Suprapubic skin (tissue), 4 donors: ENCODE measurements around the gene ITPKC. TPM values are rescaled to one million over a fixed set of nuclear protein-coding genes. Genes with fewer than 3 reads are reported as not detected.
"Not testable (repeated sequence)": the region's sequence is repeated elsewhere in the genome, so short reads cannot be mapped to it uniquely, and the experiment has no call there.

Experiments
- DNase-seq, 2 donors: peaks; one replicate each; pipeline ENCODE4 v3.0.0-alpha.2; 2019; ENCODE audit warnings: low spot score in 2 of 2
- H3K27ac ChIP-seq: fragments of 200-600 bp; sonication (generic); one replicate; pipeline ENCODE4 v1.5.1; 2019
- H3K27me3 ChIP-seq: fragments of 200-600 bp; sonication (generic); one replicate; pipeline ENCODE4 v1.5.1; 2019
- H3K36me3 ChIP-seq: fragments of 200-600 bp; sonication (generic); one replicate; pipeline ENCODE4 v1.5.1; 2019
- H3K4me1 ChIP-seq: fragments of 200-600 bp; sonication (generic); one replicate; pipeline ENCODE4 v1.5.1; 2019
- H3K4me3 ChIP-seq: fragments of 200-600 bp; sonication (generic); one replicate; pipeline ENCODE4 v1.5.1; 2019; ENCODE audit warnings: mild to moderate bottlenecking
- H3K9me3 ChIP-seq: fragments of 200-600 bp; sonication (generic); one replicate; pipeline ENCODE4 v1.5.1; 2019
- EP300 ChIP-seq: sonication (generic); formaldehyde crosslinking; IDR thresholded peaks from one replicate; pipeline ENCODE4 v1.6.1; 2017; ENCODE audit warnings: antibody characterized with exemption
- POLR2A ChIP-seq, 2 donors: fragments of 450-650 bp; IDR thresholded peaks; one replicate each; pipeline ENCODE4 v1.6.1; 2017; ENCODE audit warnings: antibody characterized with exemption in 2 of 2, mild to moderate bottlenecking in 2 of 2, moderate library complexity in 2 of 2
- POLR2AphosphoS5 ChIP-seq, 3 donors: sonication (generic); formaldehyde crosslinking; IDR thresholded peaks; one replicate each; pipeline ENCODE4 v1.6.1; 2017; ENCODE audit warnings: antibody characterized with exemption in 3 of 3
- WGBS: methylation state at CpG from one replicate; pipeline ENCODE4 v1.1.5; 2018; 5-methylcytosine and 5-hydroxymethylcytosine counted together
- total RNA-seq, 4 donors: library from RNA; depleted of rRNA; stranded (reverse); fragments of >200 nt; gene quantifications; one replicate each; pipeline ENCODE4 v1.1.0, GENCODE V29; 2016
- TF ChIP-seq, protein P1 (sequence below), 2 donors: fragments of 200-600 bp in 1 of 2; fragments of 450-650 bp in 1 of 2; sonication (generic) in 1 of 2; IDR thresholded peaks; one replicate each; pipeline ENCODE4 v1.5.1; 2016 to 2019; ENCODE audit warnings: antibody characterized with exemption in 2 of 2, mild to moderate bottlenecking in 1 of 2, moderate library complexity in 1 of 2

ITPKC gene
- total RNA-seq, 4 donors from 2014 or later = 52.9 to 93.8 (median 70.9) TPM

DNA sequence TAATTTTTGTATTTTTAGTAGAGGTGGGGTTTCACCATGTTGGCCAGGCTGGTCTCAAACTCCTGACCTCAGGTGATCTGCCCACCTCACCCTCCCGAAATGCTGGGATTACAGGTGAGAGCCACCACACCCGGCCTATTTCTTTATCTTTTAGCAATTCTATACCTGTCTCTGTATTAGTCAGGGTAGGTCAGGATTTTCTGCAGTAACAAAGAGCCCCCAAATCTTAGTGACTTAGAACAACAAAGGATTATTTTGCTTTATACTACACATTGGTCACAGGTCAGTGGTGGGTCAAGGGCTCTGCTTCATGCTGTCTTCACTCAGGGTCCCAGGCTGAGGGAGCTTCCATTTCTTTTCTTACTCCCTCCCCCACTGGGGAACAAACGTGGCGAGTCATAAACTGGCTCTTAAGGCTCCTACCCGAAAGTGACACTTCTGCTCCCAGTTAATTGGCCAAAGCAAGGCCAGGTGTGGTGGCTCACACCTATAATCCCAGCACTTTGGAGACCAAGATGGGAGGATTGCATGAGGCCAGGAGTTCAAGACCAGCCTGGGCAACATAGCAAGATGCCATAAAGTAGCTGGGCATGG lies 6.8 kb downstream of the ITPKC start:
- Histone ChIP-seq H3K9me3 (no peaks in the 10 kb centered on the region), H3K27me3 (no peaks in the 10 kb centered on the region), H3K4me3 (no peak overlapping the region), H3K27ac (no peak overlapping the region), H3K4me1 (peaks cover 40% of the 10 kb centered on the region), H3K36me3 (peaks cover 52% of the 10 kb centered on the region)
- WGBS = 87% methylated on average over 5 of the region's 5 CpGs
- TF ChIP-seq EP300 (no peak), POLR2A (IDR thresholded peaks at IDR 0.05) (no peak), POLR2AphosphoS5 (IDR thresholded peaks at IDR 0.05) (no peak)
- TF ChIP-seq, protein P1, sequence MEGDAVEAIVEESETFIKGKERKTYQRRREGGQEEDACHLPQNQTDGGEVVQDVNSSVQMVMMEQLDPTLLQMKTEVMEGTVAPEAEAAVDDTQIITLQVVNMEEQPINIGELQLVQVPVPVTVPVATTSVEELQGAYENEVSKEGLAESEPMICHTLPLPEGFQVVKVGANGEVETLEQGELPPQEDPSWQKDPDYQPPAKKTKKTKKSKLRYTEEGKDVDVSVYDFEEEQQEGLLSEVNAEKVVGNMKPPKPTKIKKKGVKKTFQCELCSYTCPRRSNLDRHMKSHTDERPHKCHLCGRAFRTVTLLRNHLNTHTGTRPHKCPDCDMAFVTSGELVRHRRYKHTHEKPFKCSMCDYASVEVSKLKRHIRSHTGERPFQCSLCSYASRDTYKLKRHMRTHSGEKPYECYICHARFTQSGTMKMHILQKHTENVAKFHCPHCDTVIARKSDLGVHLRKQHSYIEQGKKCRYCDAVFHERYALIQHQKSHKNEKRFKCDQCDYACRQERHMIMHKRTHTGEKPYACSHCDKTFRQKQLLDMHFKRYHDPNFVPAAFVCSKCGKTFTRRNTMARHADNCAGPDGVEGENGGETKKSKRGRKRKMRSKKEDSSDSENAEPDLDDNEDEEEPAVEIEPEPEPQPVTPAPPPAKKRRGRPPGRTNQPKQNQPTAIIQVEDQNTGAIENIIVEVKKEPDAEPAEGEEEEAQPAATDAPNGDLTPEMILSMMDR (IDR thresholded peaks at IDR 0.05) = no peak
- no peak for DNase-seq

GRCh38 chr19:40724315-40724714 lies 7.4 kb downstream of the ITPKC start:
- 94% methylated on average over 4 of the region's 4 CpGs for WGBS
- H3K27ac ChIP-seq = no peak overlapping the region
- peaks cover 40% of the 10 kb centered on the region for H3K4me1 ChIP-seq

DNA sequence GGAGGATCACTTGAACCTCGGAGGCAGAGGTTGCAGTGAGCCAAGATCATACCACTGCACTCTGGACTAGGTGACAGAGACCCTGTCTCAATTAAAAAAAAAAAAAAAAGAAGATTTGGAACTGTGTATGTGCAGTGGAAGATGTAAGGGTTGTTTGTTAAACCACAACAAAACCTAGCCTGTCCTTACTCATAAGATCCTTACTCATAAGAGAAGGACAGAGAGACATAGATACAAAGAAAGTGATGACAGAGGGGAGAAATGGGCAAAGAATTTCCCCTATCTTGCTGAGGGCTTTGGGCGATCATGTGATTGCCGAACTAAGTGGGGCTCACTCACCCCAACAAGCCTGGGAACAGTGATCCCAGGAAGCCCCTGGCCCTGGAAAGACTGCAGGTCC lies 7.9 kb downstream of the ITPKC start:
- H3K36me3 ChIP-seq = peaks cover 63% of the 10 kb centered on the region
- no peaks in the 10 kb centered on the region for H3K27me3 ChIP-seq
- H3K4me1 ChIP-seq = peaks cover 34% of the 10 kb centered on the region

More at GRCh38 chr19:40724315-40724714, 7.4 kb downstream of the ITPKC start:
- Histone ChIP-seq H3K27me3 (no peaks in the 10 kb centered on the region), H3K4me3 (no peak overlapping the region), H3K36me3 (peaks cover 58% of the 10 kb centered on the region), H3K9me3 (no peaks in the 10 kb centered on the region)
- TF ChIP-seq, protein P1 (IDR thresholded peaks at IDR 0.05) = no peak
- TF ChIP-seq POLR2AphosphoS5 (IDR thresholded peaks at IDR 0.05) = no peak
- no peak for TF ChIP-seq EP300
- no peak for TF ChIP-seq POLR2A (IDR thresholded peaks at IDR 0.05)
- DNase-seq = no peak

GRCh38 chr19:40726279-40726678 lies 9.4 kb downstream of the ITPKC start:
- H3K36me3 ChIP-seq = peaks cover 78% of the 10 kb centered on the region
- no peak for DNase-seq
- H3K4me3 ChIP-seq = no peak overlapping the region
- H3K27me3 ChIP-seq = no peaks in the 10 kb centered on the region
- H3K4me1 ChIP-seq = peaks cover 20% of the 10 kb centered on the region
- H3K9me3 ChIP-seq = no peaks in the 10 kb centered on the region
- WGBS = 96% methylated on average over 4 of the region's 4 CpGs
- TF ChIP-seq, protein P1 (IDR thresholded peaks at IDR 0.05) = no peak
- no peak for TF ChIP-seq POLR2AphosphoS5 (IDR thresholded peaks at IDR 0.05)
- no peak for TF ChIP-seq EP300
- no peak for TF ChIP-seq POLR2A (IDR thresholded peaks at IDR 0.05)
- H3K27ac ChIP-seq = no peak overlapping the region

More for the DNA sequence above, 7.9 kb downstream of the ITPKC start:
- TF ChIP-seq POLR2AphosphoS5 (IDR thresholded peaks at IDR 0.05) = no peak
- TF ChIP-seq, protein P1 (IDR thresholded peaks at IDR 0.05) = no peak
- no peak for TF ChIP-seq POLR2A (IDR thresholded peaks at IDR 0.05)
- TF ChIP-seq EP300 = no peak
- Histone ChIP-seq H3K9me3 (no peaks in the 10 kb centered on the region), H3K4me3 (no peak overlapping the region), H3K27ac (no peak overlapping the region)
- 100% methylated on average over 3 of the region's 3 CpGs for WGBS
- no peak for DNase-seq

DNA sequence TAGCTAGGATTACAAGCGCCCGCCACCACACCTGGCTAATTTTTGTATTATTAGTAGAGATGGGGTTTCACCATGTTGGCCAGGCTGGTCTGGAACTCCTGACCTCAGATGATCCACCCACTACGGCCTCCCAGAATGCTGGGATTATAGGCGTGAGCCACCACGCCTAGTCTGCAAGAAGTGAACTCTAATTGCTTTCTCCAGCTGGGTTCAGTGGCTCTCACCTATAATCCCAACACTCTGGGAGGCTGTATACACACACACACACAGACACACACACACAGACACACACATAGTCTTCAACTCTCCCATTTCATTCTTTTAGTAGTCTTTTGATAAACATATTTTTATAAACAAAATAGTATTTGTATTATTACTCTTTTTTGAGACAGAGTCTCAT lies 13.2 kb downstream of the ITPKC start:
- 92% methylated on average over 5 of the region's 5 CpGs for WGBS
- DNase-seq, H3K4me1 ChIP-seq, H3K9me3 ChIP-seq, H3K27me3 ChIP-seq, H3K4me3 ChIP-seq, H3K27ac ChIP-seq: not testable (repeated sequence)
- peaks cover 100% of the 10 kb centered on the region for H3K36me3 ChIP-seq

DNA sequence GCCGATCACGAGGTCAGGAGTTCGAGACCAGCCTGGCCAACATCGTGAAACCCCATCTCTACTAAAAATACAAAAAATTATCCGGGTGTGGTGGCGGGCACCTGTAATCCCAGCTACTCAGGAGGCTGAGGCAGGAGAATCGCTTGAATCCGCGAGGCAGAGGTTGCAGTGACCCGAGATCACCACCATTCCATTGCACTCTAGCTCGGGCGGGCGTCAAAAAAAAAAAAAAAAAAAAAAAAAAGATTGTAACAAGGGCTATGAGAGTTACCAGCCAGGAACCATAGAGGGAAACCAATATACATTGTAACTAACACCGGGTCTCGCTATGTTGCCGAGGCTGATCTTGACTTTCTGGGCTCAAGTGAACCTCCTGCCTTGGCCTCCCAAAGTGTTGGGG lies 15.4 kb downstream of the ITPKC start:
- H3K9me3 ChIP-seq, DNase-seq, H3K4me3 ChIP-seq, H3K27me3 ChIP-seq, H3K27ac ChIP-seq, H3K4me1 ChIP-seq: not testable (repeated sequence)
- peaks cover 97% of the 10 kb centered on the region for H3K36me3 ChIP-seq
- WGBS = 93% methylated on average over 16 of the region's 16 CpGs
